Measurements from ENCODE around the gene IKZF2.

IKZF2 gene

GRCh38 chr2:213152065-213152794, 818 bp upstream of the IKZF2 start:
- DNase-seq = no peak

- DNase-seq = no peak
These were observed 906 bp downstream of the IKZF2 start for GRCh38 chr2:213150315-213151097.

GRCh38 chr2:213149949-213150314, 1.5 kb downstream of the IKZF2 start:
- DNase-seq = no peak

- DNase-seq = no peak
These were observed 2.0 kb downstream of the IKZF2 start for GRCh38 chr2:213149294-213149875.

- DNase-seq = no peak
These were observed 2.7 kb downstream of the IKZF2 start for GRCh38 chr2:213148572-213149261.

- DNase-seq = no peak
These were observed 3.9 kb downstream of the IKZF2 start for GRCh38 chr2:213147538-213147937.

- DNase-seq = no peak
These were observed 5.6 kb downstream of the IKZF2 start for GRCh38 chr2:213145715-213146242.

- DNase-seq = no peak
These were observed 14.3 kb downstream of the IKZF2 start for GRCh38 chr2:213137064-213137463.

GRCh38 chr2:213129311-213129710, 22.1 kb downstream of the IKZF2 start:
- DNase-seq = no peak

GRCh38 chr2:213125646-213126347, 25.6 kb downstream of the IKZF2 start:
- no peak for DNase-seq

- DNase-seq = no peak
These were observed 28.7 kb downstream of the IKZF2 start for GRCh38 chr2:213122725-213123124.

- DNase-seq = no peak
These were observed 29.7 kb downstream of the IKZF2 start for GRCh38 chr2:213121690-213122089.

GRCh38 chr2:213119061-213119809, 32.2 kb downstream of the IKZF2 start:
- peak; percentile 47 for DNase-seq

- no peak for DNase-seq
These were observed 43.1 kb downstream of the IKZF2 start for GRCh38 chr2:213108308-213108707.

- DNase-seq = no peak
These were observed 43.7 kb downstream of the IKZF2 start for GRCh38 chr2:213107728-213108127.

- no peak for DNase-seq
These were observed 46.2 kb downstream of the IKZF2 start for GRCh38 chr2:213105212-213105611.

GRCh38 chr2:213104903-213105202, 46.6 kb downstream of the IKZF2 start:
- DNase-seq = no peak

- DNase-seq = no peak
These were observed 47.1 kb downstream of the IKZF2 start for GRCh38 chr2:213104092-213104902.

GRCh38 chr2:213101692-213102460, 49.5 kb downstream of the IKZF2 start:
- DNase-seq = no peak

GRCh38 chr2:213101109-213101508, 50.3 kb downstream of the IKZF2 start:
- DNase-seq = no peak

Measured in KG1 (cell line).